CD4-positive, alpha-beta T cell treated with Interleukin-15 for 1 hour (primary cell): ENCODE data around the gene RNF43.

ENCODE experiments used
- DNase-seq: peaks from one replicate; pipeline ENCODE4 v3.0.0-alpha.2; 2020

RNF43 gene

GRCh38 chr17:58380207-58381123 lies 36.9 kb downstream of the RNF43 start:
- DNase-seq = no peak

- no peak for DNase-seq
Measured at GRCh38 chr17:58379511-58379824, 37.9 kb downstream of the RNF43 start.

GRCh38 chr17:58378733-58379510 lies 38.4 kb downstream of the RNF43 start:
- DNase-seq = no peak

GRCh38 chr17:58377661-58378060 lies 39.7 kb downstream of the RNF43 start:
- DNase-seq = no peak

GRCh38 chr17:58377093-58377601 lies 40.2 kb downstream of the RNF43 start:
- DNase-seq = no peak

GRCh38 chr17:58376472-58377000 lies 40.8 kb downstream of the RNF43 start:
- no peak for DNase-seq

GRCh38 chr17:58375811-58376210 lies 41.5 kb downstream of the RNF43 start:
- no peak for DNase-seq

- DNase-seq = no peak
Measured at GRCh38 chr17:58375256-58375655, 42.1 kb downstream of the RNF43 start.

- DNase-seq = no peak
Measured at GRCh38 chr17:58373923-58374322, 43.4 kb downstream of the RNF43 start.

- DNase-seq = no peak
Measured at GRCh38 chr17:58373003-58373402, 44.3 kb downstream of the RNF43 start.

- no peak for DNase-seq
Measured at GRCh38 chr17:58371300-58371950, 45.9 kb downstream of the RNF43 start.

GRCh38 chr17:58370716-58371115 lies 46.6 kb downstream of the RNF43 start:
- DNase-seq = no peak

GRCh38 chr17:58370309-58370708 lies 47.0 kb downstream of the RNF43 start:
- DNase-seq = no peak

- no peak for DNase-seq
Measured at GRCh38 chr17:58369214-58370031, 47.9 kb downstream of the RNF43 start.

GRCh38 chr17:58368860-58369213 lies 48.5 kb downstream of the RNF43 start:
- DNase-seq = peak; percentile 28
